Measurements from ENCODE around the gene GDF9.

DNA sequence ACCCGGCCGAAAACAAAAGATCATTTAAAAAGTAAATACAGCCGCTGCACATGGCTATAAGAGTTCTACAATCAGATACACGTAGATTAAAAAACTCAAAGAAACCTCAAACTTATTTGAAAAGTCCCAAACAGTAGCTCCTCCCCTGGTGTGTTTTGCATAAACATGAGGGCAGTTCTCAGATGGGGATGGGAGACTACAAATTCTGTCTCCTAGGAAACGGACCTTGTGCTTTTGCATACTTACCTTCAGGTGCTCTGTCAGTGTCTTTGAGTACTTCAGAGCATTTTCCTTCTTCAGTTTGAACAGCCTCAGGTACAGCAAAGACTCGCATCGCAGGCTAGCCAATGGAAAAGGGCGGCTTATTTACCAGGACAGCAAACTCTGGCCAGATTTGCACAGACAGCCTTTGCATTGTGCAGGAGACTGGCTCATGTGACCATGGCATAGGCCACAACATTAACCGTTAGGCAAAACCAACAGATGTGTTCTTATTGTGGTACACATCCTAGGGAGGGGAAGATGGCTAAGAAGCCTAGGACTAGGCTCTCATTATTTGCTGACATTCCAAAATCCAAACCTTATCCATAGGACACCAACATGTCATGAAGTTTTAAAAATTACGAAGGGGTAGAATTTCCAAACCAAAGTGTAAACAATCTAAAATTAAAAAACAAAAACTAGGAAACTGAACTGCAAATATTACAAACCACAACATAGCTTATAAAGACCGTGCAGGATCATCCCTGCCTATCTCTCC, 20.0 kb upstream of the GDF9 start:
- TF ChIP-seq, protein P1, sequence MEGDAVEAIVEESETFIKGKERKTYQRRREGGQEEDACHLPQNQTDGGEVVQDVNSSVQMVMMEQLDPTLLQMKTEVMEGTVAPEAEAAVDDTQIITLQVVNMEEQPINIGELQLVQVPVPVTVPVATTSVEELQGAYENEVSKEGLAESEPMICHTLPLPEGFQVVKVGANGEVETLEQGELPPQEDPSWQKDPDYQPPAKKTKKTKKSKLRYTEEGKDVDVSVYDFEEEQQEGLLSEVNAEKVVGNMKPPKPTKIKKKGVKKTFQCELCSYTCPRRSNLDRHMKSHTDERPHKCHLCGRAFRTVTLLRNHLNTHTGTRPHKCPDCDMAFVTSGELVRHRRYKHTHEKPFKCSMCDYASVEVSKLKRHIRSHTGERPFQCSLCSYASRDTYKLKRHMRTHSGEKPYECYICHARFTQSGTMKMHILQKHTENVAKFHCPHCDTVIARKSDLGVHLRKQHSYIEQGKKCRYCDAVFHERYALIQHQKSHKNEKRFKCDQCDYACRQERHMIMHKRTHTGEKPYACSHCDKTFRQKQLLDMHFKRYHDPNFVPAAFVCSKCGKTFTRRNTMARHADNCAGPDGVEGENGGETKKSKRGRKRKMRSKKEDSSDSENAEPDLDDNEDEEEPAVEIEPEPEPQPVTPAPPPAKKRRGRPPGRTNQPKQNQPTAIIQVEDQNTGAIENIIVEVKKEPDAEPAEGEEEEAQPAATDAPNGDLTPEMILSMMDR (IDR thresholded peaks at IDR 0.05): no peak
- no peak for TF ChIP-seq POLR2A (IDR thresholded peaks at IDR 0.05)
